Measurements from ENCODE around the gene CRHBP.

GRCh38 chr5:76947082-76947503 lies 5.8 kb upstream of the CRHBP start:
- TF ChIP-seq CTCF (IDR thresholded peaks at IDR 0.05) (no peak), EZH2 (IDR thresholded peaks at IDR 0.05) (no peak), EZH2phosphoT487 (IDR thresholded peaks at IDR 0.05) (no peak)
